NCI-H526 treated with DMSO at 0.1 percent for 48 hours (cell line): Measurements from ENCODE around the gene PRR22.

Source experiments
- DNase-seq: peaks from one replicate; lab custom pipeline; 2025; lab: John Stamatoyannopoulos, UW

The PRR22 gene

DNA sequence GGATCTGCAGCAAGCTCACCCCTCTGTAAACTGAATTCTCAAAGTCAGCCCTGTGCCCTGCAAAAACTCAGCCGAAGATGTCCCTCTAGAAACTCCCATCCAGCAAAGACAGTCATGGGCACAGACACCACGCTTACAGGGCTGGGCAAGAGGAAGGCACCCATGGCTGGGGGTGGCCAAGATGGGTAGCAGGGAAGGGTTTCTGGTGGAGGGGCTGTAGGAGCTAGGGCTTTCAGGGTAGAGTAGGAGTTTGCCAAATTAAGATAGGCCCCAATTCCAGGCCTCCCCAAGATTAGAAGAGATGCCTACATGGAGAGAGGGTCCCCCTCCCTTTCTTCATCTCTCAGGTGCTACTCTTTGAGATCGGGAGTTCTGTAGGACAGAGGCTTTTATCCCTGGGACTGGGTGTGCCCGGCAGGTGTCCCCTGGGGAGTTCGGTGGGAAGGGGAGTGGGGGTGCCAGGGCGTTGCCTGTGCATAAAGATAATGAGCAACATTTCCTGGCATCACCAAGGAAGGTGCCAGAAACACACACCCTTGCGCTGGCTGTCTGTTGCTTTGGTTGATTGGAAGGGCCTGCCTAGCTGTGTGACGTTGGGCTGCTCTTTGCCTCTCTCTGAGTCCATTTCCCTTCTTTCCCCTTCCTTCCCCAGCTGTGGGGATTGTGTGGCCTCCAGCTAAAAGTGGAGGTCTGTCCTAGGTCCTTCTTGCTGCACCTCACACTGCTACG lies 29.7 kb upstream of the PRR22 start:
- DNase-seq: no peak

DNA sequence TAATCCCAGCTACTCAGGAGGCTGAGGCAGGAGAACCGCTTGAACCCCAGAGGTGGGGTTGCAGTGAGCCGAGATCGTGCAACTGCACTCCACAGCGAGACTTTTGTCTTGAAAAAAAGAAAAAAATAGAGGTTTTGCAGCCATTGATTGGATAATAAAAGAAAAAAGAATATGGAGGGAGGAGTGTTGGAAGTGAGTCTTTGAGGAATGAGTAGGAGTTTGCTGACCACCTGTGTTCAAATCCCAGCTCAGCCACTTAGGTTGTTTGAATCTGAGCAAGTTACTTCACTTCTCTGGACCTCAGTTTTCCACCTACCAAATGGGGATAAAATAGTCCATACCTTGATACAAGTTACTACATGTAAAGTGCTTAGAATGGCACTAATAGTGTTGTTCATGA lies 26.6 kb upstream of the PRR22 start:
- no peak for DNase-seq

DNA sequence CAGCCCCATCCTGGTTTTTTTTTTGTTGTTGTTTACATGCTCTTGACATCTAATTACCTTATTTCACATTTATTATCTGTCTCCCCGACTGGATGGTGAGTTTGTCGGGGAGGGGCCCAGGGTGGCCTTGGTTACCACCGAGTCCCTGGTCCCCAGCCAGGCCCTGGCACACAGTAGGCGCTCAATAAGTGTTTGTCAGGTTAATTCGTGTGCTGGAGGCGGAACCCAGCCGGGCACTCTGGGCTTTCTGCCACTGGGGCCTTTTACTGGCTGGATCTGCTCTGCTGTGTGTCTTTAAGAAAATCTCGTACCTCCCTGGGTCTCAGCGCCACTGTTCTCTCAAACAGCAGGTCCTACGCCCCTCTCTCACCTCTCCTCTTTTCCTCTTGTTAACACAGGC lies 24.9 kb upstream of the PRR22 start:
- no peak for DNase-seq

DNA sequence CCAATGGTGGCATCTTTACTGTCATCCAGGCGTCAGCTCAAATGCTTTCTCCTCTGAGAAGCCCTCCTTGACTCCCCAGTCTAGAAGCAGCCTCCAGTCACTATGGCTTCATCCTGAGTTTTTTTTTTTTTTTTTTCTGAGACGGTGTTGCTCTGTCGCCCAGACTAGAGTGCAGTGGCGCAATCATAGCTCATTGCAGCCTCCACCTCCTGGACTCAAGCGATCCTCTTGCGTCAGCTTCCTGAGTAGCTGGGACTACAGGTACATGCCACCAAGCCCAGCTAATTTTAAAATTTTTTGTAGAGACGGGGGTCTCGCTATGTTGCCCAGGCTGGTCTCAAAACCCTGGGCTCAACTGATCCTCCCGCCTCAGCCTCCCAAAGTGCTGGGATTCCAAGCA lies 24.5 kb upstream of the PRR22 start:
- no peak for DNase-seq

DNA sequence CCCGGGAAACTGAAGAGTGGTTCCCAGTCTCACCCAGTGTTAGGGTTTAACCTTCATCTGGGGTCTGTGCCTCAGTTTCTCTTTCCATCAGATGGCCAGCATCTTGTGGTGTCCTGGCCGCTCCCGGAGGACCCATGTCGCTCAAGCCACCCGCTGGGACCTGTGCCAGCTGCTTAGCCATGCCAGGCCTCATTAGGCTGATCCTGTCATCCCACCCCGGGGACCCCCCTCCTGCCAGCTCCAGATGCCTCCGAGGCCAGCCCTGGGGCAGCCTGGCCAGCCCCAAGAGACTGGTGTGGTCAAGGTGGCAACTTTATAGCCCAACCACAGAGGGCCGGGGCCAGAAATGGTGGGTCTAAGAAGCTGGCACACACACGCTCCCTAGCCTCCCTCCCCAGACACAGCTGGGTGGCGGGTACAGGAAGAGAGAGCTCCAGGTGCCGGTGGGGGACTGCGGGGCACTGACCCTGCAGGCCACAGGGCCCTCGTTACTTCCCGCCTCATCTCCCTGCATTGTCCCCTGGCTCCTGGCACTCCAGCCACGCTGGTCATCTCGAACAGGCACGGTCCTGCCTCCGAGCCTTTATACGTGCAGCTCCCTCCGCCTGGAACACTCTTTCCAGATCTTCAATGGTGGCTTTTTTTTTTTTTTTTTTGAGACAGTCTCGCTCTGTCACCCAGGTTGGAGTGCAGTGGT lies 23.7 kb upstream of the PRR22 start:
- no peak for DNase-seq

DNA sequence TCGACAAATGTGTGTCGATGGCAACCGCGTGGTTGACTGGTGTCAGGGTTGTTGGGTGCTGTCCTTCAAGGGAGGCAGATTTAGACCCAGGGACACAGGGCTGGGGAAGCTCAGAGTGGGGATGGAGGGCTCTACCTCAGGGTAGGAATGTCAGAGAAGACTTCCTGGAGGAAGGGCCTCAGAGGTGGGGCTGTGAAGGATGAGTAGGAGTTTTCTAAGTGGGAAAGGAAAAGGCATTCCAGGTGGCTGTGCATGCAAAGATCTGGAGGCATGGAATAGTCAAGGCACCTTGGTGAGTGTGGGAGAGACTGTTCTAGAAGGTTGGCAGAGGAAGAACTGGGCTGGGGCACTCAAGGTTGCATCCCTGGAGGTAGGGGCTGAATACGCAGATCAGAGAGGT lies 22.4 kb upstream of the PRR22 start:
- no peak for DNase-seq

DNA sequence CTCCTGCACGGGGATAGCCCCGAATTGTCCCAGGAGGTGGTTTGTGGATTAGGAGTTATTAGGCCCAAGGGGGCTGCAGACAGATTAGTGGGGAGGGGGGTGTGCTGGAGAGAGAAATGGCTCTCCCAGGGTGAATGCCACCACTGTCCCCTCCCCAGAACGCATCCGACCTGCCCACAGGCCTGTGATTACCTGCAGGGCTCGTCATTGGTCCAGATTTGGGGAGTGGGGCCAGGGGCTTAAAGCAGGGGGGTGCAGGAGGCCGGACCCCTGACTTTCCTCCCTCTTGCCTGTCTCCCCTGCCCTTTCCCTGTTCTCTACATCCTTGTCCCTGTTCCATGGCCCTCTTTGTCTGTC lies 21.6 kb upstream of the PRR22 start:
- no peak for DNase-seq

DNA sequence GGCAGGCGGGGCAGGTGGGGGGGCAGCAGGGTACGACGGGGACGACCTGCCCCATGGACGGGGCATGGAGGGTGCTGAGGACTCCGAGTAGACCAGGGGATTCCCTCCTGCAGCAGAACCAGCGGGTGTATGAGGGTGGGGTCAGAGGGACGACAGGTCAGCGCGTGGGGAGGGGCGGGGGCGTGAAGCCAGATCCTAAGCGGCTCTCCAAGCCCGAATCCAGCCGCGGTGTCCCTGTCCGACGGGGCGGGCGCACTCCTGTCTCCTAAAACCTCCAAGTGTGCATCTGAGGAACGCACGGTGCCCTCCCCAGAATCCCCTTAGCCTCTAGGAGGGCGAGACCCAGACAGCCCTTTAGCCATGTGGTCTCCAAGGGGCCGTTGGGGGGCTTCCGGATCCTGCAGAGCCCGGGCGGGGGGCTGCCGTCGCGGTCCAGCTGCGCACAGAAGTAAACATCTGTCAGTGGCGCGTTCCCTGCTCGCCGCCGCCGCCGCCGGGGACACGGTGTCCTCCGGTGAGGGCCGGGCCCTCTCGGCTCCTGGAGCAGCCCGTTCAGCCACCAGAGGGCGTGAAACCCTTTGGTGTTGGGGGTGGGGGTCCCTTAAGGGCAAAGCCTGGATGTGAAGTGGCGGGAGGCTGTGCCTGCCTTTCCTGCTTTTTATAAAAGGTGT lies 21.1 kb upstream of the PRR22 start:
- DNase-seq: peak; percentile 8

DNA sequence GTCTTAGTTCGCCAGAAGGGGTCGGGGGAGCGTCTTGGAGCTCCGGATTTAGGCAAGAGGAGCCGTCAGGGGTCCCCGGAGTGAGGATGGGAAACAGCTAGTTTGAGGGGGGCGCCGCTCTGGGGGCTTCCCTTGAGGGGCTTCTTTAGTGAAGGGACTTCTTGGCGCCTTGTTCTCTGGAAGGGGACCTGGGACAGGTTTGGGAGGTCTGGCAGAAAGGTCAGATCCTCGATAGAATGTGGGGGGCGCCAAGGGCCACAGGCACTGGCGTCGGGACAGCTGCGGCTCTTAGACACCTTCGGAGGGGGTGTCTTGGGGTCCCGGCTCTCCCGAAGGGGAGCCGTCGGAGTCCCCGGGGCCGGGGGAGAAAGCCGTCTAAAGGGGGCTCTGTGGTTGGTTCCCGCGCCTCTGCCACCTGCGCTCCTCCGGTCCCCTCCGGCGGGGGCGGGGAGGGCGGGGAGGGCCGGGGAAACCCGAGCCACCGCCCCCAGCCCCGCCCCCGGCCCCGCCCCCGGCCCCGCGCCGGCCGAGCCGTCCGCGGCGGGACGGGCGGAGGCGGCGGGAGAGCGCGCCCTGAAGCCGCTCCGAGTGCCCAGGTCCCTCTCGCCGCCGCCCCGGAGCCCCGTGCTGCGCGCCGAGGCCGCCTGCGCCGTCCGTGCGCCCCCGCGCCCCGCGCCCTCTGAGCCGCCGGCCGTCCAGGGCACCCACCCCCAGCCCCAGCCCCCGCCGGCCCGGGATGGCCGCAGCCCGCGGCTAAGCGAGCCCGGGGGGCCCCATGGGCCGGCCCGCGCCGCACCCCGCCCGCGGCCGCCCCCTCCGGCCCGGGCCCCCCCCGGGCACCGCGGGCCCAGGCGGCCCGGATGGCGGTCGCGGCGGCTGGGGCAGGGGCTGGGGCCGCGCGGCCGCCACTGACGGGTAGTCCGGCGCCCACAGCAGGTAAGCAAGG lies 20.2 kb upstream of the PRR22 start, which contains the start of gene NRTN:
NRTN (plus strand) TSS at position 552 of the 946 bp plus-strand sequence. CDS start 19,099 bp downstream, outside the sequence.
- no peak for DNase-seq

DNA sequence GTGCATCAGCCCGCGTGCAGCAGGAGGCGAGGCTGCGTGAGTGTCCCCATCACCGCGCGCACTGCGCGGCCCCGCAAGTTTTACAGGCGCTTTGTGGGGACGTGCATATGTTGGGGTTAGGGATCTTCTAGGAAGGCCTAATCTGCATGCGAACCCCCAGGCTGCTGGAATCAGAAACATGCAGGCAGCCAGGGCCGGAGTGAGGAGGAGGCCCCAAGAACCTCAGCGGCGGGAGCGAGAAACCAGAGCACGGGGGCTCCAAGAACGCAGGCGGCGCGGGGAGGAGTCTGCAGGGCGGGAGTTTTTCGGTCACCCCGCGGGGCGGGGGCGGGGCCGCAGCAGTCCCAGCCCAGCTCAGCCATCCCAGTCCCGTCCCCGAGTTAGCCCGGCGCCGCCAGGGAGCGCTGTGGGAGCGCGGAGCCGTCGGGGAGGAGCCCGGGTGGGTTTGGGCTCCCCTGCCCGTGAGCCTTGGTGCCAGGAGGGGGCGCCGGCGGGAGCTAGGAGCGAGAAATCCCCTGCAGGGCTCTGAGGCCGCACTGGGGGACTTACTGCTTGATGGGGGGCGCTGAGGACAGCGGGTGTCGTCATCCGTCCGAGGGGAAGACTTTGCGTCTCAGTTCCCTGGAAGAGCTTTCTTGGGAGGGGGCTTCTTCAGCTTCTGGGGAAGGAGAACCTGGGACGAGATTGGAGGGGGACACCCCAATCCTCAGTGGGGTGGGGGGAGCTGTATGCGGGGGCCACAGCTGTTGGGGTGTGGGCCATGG lies 19.4 kb upstream of the PRR22 start:
- DNase-seq: peak; percentile 60

DNA sequence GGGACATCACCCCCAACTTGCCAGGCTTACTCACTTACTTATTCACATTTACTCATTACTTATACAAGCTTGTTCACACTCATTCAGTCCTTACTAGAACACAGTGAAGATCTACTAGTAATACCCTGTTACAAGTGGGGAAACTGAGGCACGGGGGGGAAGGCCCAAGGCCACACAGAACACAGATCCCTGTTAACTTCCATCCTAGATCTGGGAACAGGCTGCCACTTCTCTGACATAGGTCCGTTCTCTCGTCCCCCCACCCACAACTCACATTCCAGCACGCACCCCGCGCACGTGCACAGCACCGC lies 18.9 kb upstream of the PRR22 start:
- no peak for DNase-seq

DNA sequence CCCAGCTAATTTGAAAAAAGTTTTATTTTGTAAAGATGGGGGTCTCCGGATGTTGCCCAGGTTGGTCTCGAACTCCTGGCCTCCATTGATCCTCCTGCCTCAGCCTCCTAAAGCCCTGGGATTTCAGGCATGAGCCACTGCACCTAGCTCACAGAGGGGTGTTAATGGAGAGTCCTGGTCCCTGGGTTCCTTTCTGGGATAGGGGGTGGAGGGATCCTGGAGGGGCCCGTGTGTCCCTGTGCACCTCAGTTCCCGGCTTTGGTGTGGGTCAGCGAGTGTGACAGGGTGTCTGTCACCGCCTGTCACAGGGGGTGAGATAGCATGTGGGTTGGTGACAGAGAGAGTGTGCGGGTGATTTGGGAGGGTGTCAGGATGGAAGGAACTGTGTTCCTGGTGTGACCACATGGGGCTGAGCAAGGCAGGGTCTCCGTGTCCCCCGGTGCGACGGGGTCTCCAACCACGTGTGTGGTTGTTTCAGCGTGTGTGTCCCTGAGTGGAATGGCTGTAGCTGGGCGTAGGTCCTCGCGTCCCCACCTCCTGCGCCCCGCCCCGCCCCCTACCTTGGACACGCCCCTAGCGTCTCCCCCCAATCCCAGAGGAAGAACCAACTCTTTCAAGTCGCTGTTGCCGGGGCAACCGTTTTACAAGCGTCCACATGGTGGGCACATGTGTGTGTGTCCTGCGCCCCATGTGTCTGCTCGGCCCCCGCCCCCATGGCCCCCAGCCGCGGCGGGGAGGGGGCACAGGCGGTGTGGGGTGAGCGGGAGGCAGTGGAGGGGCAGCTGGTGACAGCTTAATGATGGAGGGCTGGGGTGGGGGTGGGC lies 17.5 kb upstream of the PRR22 start:
- DNase-seq: no peak

DNA sequence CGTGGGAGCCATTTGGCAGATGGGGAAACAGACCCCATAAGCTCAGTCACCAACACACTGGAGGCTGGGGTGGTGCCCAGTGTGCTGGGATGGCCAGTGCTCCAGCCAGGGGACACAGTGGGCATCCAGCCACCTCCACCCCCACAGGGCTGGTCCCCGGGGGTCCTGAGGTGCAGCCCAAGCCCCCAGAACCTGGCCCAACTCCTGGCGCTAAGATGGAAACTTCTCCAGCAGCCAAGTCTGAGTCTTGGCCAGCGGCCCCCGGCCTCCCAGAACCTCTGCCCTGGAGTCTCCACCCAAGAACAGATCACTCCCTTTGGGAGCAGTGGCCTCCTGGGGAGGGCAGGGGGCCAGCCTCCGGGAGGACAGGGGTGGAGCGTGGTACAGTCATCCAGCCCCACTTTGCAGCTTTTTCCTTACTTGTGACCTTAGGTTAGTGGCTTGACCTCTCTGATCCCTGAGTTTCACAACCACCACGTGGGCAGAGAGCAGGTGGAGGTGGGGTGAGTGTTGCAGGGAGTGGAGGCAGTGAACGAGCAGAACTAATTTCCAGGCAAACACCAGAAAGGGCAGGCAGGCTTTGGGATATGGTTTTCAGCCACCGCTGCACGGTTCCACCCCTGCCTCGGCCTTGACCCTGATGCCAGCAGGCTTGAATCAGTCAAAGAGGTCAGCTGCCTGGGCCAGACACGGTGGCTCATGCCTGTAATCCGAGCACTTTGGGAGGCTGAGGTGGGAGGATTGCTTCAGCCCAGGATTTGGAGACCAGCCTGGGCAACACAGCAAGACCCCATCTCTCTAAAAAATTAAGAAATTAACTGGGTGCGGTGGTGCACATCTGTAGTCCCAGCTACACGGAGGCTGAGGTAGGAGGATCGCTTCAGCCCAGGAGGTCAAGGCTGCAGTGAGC lies 16.1 kb upstream of the PRR22 start:
- DNase-seq: no peak

DNA sequence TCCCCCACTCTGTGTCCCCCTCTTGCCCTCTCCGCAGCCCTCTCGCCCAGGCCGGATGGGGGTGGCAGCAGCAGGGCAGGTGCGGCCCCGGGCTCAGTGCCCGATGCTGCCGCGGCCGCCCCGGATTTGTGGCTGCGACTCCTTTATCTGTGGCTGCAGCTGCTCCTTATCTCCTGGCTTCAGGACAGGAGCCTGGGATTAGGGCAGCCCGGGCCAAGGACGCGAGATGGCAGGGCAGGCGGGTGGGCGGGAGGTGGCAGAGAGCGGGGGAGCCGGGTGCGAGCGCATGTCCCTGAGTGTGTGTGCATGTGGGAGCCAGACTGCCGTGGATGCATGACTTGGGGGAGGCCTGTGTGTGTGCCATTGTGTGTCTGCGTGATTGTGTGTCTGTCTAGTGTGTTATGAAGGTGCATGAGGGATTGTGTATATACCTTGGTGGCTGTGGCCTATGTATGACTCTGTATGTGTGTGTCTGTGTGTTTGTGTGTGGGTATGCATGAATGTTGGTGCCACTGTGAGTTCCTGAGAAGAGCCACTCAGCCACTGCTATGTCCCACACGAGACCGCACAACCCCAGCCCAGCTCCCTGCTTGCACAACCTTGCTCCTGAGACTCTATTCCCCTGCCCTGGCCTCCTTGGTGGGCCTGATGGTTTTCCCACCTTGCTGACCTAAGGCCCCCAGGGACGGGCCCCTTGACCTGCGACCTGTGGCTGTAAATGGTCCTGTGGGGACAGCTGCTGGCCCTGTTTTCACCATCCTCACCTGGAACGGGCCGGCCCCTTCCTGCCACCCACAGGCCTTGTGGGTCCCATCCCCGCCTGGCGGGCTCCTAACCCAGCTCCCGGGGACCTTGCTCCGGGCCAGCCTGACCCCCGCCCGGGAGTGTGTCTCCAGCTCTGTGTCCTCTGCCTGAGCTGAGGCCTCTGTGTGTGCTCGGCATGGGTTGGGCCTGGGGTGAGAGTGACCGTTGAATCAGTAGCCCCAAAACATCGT lies 15.0 kb upstream of the PRR22 start:
- DNase-seq: no peak

DNA sequence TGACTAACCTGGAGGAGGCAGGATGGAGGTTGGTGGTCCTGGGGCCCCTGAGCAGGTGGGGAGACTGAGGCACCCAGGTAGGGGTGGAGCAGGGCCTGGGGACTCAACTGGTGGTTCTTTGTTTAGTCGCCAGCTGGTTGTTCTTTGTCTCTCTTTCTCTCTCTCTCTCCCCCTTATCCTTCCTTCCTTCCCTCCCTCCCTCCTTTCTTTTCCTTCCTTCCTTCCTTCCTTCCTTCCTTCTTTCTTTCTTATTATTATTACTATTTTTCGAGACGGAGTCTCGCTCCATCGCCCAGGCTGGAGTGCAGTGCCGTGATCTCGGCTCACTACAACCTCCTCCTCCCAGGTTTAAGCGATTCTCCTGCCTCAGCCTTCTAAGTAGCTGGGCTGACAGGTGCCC lies 13.7 kb upstream of the PRR22 start:
- DNase-seq: no peak

DNA sequence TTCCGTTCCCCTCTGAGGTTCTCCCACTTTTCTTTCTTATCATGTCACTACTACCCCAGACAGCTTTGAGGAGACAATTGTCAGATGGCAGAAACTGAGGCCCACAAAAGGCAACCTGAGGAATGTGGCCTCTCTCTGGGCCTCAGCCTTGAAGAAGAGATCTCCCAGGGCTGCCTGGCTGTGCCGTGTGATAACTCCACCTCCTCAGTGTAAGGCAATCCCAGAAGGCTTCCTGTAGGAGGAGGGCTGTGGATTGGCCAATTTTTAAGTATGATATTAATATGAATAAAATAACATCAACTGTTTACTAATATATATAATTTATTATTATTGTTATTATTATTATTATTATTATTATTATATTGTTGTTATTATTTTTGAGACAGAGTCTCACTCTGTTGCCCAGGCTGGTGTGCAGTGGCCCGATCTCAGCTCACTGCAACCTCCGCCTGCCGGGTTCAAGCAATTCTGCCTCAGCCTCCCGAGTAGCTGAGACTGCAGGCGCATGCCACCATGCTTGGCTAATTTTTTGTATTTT lies 10.9 kb upstream of the PRR22 start:
- no peak for DNase-seq

DNA sequence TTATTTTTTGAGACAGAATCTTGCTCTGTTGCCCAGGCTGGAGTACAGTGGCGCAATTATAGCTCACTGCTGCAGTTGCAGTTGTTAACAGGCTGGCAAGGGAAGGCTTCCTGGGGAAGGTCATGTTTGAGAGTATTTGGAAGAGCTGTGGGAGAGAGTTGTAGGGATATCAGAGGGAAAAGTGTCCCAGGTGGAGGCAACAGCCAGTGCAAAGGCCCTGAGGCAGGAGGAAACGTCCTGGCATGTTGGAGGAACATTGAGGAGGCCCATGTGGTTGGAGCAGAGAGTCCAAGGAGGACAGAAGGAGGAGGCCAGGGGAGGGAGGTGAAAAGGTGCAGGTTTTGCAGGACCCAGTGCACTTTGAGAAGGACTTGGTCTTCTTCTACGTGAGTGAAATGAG lies 8.6 kb upstream of the PRR22 start:
- DNase-seq: no peak

DNA sequence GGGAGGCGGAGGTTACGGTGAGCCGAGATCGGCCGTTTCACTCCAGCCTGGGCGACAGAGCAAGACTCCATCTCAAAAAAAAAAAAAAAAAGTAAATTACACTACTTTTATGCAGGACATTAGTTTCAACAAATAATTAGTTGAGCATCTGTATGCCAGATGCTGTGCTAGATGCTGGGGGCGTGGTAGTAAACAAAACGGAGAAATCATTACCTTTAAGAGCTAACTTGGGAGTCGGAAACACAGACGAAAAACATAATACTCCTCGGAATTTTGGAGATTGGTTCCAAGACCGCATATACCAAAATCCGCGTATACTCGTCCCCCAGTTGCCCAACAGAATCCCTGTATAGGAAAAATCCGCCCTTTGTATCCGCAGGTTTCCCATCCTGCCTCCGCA lies 7.7 kb upstream of the PRR22 start:
- no peak for DNase-seq
